ENCODE results near the gene CRTC1. TPM values are rescaled to one million over a fixed set of nuclear protein-coding genes. Genes with fewer than 3 reads are reported as not detected.

CRTC1 gene
- total RNA-seq, result 1 to 10 TPM; 4.1 to 6.3 (median 4.7) TPM

GRCh38 chr19:18683109-18683957 lies at the start of gene CRTC1:
TSS of gene CRTC1 (plus strand) at chr19:18683680. CDS start at chr19:18683703, 23 bp downstream.
- peak; percentile 92 for DNase-seq (ENCODE audit: low spot score in 2 of 2)

DNA sequence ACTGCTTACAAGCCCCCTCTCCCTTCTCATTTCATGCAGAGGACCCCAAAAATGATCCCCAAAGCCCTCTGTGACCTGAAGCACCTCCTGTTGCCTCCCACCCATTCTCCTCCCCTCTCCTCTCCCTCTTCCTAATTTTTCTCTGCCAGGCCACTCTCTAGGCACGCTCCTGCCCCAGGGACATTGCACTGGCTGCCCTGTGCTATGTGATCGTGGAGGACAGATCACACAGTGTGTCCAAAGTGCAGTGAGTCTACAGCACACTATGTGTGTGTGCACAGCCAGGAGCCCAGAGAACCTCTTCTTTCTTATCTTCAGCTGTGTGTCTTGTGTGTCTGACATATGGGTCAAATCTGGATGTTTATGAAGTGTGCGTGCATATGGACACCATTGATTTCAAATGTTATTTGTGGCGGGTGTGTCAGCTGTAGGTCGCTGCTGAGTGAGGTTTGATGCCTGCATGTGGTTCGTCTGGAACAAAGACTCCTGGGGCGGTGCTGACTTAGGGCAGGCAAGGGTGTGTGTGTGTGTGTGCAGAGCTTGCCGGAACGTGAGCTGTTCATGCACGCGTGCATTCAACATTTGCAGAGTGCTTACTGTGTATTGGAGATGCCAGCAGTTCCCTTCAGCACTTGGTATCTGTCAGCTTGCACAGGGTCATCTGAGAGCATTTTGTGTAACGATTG lies 48.7 kb upstream of the CRTC1 start:
- Histone ChIP-seq H3K27me3 (no peaks in the 10 kb centered on the region), H3K4me3 (no peak overlapping the region), H3K9me3 (no peaks in the 10 kb centered on the region), H3K4me1 (peaks cover 36% of the 10 kb centered on the region), H3K36me3 (no peaks in the 10 kb centered on the region), H3K27ac (no peak overlapping the region)
- DNase-seq (ENCODE audit: low spot score in 2 of 2), result no peak
- no peak for TF ChIP-seq CTCF (IDR thresholded peaks at IDR 0.05)
- no peak for TF ChIP-seq POLR2AphosphoS5 (IDR thresholded peaks at IDR 0.05)
- TF ChIP-seq POLR2A (IDR thresholded peaks at IDR 0.05), result no peak
- no peak for TF ChIP-seq EP300 (IDR thresholded peaks at IDR 0.05)
- 37% methylated on average over 12 of the region's 12 CpGs for WGBS

More at GRCh38 chr19:18683109-18683957, at the start of gene CRTC1:
- 1% methylated on average over 52 of the region's 93 CpGs for WGBS
- Histone ChIP-seq H3K4me3 (peak within 1 kb of the TSS; percentile 54), H3K27me3 (no peaks in the 10 kb centered on the region), H3K4me1 (peaks cover 26% of the 10 kb centered on the region), H3K9me3 (no peaks in the 10 kb centered on the region), H3K27ac (peak within 1 kb of the TSS; percentile 69), H3K36me3 (no peaks in the 10 kb centered on the region)
- no peak for TF ChIP-seq EP300 (IDR thresholded peaks at IDR 0.05)
- TF ChIP-seq POLR2A (IDR thresholded peaks at IDR 0.05), result peak in 1 of 2 donors; percentile 41

DNA sequence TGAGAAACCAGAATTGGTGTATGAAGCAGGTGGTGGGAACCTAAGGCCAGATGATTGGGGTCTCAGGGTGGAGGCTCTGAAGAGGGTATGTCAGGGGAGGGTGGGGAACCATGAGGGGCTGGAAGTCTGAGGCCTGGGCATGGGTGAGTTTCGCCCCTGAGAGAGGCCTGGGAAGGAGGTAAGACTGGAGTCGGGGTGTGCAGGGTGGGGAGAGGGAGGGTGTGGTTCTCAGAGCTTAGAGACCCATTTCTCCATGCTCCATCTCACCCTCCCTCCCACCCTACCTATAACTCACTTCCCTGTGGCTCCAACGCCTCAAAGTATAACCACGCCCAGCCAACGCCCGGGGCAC lies 47.7 kb upstream of the CRTC1 start:
- Histone ChIP-seq H3K27ac (peak overlapping the region; percentile 83), H3K4me3 (peak overlapping the region; percentile 79), H3K27me3 (no peaks in the 10 kb centered on the region), H3K9me3 (no peaks in the 10 kb centered on the region), H3K4me1 (peaks cover 36% of the 10 kb centered on the region), H3K36me3 (no peaks in the 10 kb centered on the region)
- no peak for DNase-seq (ENCODE audit: low spot score in 2 of 2)
- TF ChIP-seq POLR2A (IDR thresholded peaks at IDR 0.05) (no peak), EP300 (IDR thresholded peaks at IDR 0.05) (no peak), CTCF (IDR thresholded peaks at IDR 0.05) (no peak), POLR2AphosphoS5 (IDR thresholded peaks at IDR 0.05) (no peak)
- WGBS, result 17% methylated on average over 5 of the region's 6 CpGs

- under 1% methylated on average over 31 of the region's 44 CpGs for WGBS
- H3K27me3 ChIP-seq, result no peaks in the 10 kb centered on the region
- no peaks in the 10 kb centered on the region for H3K36me3 ChIP-seq
- peak; percentile 99 for DNase-seq (ENCODE audit: low spot score in 2 of 2)
- H3K27ac ChIP-seq, result peak overlapping the region; percentile 83
- TF ChIP-seq POLR2AphosphoS5 (IDR thresholded peaks at IDR 0.05) (no peak), CTCF (IDR thresholded peaks at IDR 0.05) (no peak), EP300 (IDR thresholded peaks at IDR 0.05) (no peak), POLR2A (IDR thresholded peaks at IDR 0.05) (no peak)
- no peaks in the 10 kb centered on the region for H3K9me3 ChIP-seq
- peak overlapping the region; percentile 79 for H3K4me3 ChIP-seq
- H3K4me1 ChIP-seq, result peaks cover 36% of the 10 kb centered on the region
Measured at GRCh38 chr19:18636183-18636968, 47.1 kb upstream of the CRTC1 start.

DNA sequence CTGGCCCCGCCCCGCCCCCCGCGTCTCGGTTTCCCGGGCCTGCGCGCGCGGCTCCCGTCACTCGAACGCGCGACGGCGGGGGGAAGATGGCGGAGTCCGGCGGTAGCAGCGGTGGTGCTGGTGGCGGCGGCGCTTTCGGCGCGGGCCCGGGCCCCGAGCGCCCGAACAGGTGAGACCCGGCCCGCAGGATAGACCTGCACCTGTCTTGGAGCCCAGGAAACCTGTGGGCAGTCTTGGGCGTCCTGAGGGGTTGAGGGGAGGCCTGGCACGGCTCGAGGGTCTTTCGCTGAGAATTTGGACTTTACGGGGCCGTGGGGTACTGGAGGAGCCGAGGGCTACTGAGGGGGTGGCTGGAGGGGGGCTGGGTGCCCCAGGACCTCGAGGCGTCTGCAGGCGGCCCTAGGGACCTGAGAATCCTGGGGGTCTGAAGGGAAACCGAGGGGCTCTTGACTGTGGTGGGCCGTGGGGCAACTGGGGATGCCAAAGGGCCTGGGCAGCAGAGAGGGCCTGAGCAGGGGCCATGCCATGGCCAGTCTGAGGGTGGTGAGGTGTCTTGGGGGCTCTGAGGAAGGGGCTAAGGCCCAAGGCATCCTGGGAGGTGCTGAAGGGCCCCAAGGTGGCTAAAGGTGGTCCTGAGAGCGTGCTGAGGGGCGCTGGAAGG lies 46.4 kb upstream of the CRTC1 start, which contains the start of gene KLHL26:
KLHL26 (plus strand) TSS at position 60 of the 661 bp plus-strand sequence; CDS start at position 87, 27 bp downstream.
- WGBS, result 17% methylated on average over 8 of the region's 47 CpGs
- H3K27ac ChIP-seq, result peak within 1 kb of the TSS; percentile 83
- no peaks in the 10 kb centered on the region for H3K36me3 ChIP-seq
- no peaks in the 10 kb centered on the region for H3K9me3 ChIP-seq
- peak within 1 kb of the TSS; percentile 79 for H3K4me3 ChIP-seq
- DNase-seq (ENCODE audit: low spot score in 2 of 2), result no peak
- no peaks in the 10 kb centered on the region for H3K27me3 ChIP-seq
- H3K4me1 ChIP-seq, result peaks cover 36% of the 10 kb centered on the region
- TF ChIP-seq POLR2AphosphoS5 (IDR thresholded peaks at IDR 0.05) (peak in 1 of 3 donors; percentile 23), POLR2A (IDR thresholded peaks at IDR 0.05) (no peak)
